Fibroblast of skin of abdomen (primary cell): ENCODE results near the gene ESAM.
"Not testable (repeated sequence)": the region's sequence is repeated elsewhere in the genome, so short reads cannot be mapped to it uniquely, and the experiment has no call there.

Experiments
- DNase-seq: peaks from one replicate; pipeline ENCODE4 v3.0.0-alpha.2; 2013

ESAM gene

GRCh38 chr11:124770959-124771358 lies 8.9 kb upstream of the ESAM start:
- DNase-seq = not testable (repeated sequence)

DNA sequence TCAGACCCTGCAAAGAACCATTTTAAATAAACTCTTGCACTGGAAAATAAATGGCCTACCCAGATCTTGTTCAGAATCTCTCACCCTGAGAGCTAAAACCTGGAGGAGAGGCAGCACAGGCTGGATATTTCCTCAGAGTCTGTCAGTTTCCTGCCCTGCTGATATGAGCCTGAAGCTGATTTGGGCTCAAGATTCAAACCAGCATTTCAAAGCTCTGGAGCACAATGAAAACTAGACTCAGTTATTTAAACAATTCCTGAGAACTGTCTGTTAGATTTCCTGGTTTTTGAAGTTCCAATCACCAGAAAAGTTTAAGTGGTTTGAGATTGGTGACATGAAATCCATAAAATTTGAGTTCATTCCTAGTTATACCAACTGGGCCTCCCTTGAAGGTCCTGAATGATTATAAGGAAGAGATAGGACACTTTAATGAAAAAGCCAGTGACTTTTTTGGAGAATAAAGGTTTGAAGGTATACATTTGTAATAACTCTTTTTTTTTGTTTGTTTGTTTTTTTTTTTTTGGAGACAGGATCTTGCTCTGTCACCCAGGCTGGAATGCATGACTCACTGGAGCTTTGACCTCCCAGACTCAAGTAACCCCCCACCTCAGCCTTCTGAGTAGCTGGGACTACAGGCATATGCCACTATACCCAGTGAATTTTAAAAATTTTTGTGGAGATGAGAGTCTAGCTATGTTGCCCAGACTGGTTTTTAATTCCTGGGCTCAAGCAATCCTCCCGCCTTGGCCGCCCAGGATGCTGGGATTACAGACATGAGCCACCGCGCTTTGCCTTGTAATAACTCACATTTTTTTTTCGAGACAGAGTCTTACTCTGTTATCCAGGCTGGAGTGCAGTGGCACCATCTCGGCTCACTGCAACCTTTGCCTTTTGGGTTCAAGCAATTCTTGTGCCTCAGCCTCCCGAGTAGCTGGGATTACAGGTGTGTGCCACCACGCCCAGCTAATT lies 8.0 kb upstream of the ESAM start:
- DNase-seq = peak; percentile 44

DNA sequence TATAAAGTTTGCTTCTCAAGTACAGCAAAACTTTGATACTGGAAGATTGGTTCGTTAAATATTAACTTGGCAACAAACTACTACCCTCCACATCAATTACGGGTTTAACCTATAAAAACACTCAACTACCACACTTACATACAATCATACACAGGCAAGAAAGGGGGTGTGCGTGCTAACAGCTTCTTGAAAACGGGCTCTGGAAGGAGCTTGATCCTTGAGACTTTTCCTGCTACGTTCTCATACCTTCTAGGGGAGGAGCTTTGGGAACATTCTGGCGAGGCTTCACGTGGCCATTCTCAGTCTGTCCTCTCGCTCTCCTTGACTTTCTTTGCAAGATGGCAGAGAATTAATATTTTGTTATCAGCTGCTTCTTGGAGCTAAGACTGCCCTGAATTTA lies 6.8 kb upstream of the ESAM start:
- DNase-seq = no peak

DNA sequence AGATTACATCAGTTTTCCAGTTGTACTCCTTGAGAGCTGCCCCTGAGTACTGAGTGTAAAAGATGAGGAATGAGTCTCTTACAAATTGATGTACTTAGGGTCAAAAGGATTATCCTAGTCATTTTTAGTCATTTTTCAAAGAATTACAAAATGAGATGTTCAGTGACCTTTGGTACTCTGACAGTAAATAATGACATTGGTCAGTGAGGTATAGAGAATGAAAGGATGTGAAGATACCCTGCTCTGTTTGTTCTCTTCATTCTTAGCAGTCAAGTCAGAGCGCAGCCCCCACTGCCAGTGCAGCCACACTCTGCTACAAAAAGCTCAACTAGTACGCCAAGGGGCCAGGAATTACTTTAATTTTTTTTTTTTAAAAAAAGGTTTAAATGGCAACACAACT lies 4.1 kb upstream of the ESAM start:
- DNase-seq = no peak

GRCh38 chr11:124763156-124763947 lies 1.3 kb upstream of the ESAM start:
- peak; percentile 50 for DNase-seq

GRCh38 chr11:124762624-124763155 lies 600 bp upstream of the ESAM start:
- DNase-seq = no peak

- no peak for DNase-seq
These were observed 587 bp downstream of the ESAM start for GRCh38 chr11:124761301-124762104.

DNA sequence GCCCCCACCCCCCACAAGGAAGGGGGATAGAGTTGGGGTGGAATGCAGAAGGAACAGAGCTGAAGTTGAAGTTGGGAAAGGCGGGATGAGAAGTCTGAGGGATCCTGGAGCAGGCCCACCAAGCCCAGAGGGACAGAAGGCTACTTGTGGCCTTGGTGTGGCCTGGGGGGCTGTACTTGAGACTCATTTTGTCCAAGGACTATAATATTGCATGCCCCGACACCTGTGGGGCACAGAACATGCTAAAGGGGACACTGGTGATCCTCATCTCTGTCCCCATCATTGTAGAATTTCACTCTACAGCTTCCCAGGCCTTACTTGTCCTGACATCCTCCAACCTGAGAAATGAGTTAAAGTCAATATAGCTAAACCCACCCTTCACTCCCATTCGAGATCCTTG lies 1.3 kb downstream of the ESAM start:
- DNase-seq = no peak

DNA sequence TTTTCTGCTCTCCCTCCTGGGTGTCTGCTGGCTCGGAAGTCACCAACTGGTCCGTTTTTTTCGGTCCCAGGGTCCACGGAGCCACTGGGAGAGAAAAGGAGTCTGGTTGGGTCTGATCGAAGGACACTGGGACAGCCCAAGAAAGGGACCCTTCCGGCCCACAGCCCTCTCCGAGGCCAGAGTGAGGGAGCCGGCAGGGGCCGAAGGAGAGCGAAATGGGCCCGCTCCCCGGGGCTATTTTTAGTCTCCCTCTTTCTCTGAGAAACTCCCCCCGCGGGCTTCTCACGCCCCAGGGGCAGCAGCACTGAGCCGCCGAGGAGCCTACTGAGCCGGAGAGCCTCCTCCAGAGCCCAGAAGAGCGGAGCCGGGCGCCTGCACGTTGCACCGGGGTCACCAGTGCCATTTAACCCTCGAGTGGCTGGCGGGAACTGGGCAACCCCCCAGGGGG lies 1.9 kb downstream of the ESAM start:
- no peak for DNase-seq

- no peak for DNase-seq
These were observed 2.6 kb downstream of the ESAM start for GRCh38 chr11:124759266-124760204.

GRCh38 chr11:124758355-124759265 lies 3.5 kb downstream of the ESAM start:
- peak; percentile 48 for DNase-seq

DNA sequence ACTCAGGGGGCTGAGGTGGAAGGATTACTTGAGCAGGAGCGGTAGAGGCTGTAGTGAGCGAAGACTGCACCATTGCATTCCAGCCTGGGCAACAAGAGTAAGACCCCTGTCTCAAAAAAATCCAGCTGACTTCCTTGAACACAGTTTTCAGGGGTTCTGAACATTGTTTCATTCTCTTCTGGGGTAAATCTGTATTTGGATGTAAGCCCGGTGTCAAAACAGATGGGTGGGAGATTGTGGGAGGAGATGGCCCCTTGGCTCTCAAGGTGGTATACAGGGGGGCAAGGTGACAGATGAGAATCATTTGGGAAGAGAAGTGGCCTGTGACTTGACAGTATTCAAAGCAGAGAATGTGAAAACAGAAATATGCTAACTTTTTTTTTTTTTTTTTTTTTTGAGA lies 4.8 kb downstream of the ESAM start:
- DNase-seq = no peak

- no peak for DNase-seq
These were observed 5.3 kb downstream of the ESAM start for GRCh38 chr11:124756753-124757227.

DNA sequence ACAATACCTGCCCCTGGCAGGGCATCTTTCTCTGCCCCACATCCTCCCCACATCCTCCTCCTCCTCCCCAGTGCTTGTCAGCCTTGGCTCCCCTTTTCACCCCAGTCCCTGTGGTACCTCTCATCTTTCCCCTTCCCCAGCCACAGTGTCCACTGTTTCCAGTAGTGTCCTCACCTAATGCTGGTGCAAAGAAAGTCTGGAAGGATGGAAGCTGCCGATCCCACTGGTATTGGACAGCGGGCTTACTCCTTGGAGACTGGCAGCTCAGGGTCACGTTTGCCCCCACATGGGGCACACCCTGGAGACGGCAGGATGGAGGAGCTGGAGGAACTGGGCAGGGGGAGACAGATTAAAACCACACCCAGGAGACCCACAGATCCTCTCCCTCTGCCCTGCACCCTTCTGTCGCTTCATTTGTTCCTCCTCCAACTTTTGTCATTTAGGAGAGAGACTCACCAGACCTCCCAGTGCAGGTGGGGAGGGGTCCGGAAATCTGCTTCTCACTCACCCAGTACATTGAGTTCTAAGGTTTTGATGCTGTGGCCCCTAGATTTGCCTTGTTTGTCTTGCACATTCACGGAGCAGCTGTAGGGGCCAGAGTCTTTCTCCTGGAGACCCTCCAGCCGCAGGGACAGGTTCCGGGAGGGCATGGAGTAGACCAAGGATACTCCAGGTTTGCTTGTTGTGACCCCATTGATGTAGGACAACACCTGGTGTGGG lies 5.9 kb downstream of the ESAM start:
- DNase-seq = no peak

- no peak for DNase-seq
These were observed 7.4 kb downstream of the ESAM start for GRCh38 chr11:124754710-124755109.

DNA sequence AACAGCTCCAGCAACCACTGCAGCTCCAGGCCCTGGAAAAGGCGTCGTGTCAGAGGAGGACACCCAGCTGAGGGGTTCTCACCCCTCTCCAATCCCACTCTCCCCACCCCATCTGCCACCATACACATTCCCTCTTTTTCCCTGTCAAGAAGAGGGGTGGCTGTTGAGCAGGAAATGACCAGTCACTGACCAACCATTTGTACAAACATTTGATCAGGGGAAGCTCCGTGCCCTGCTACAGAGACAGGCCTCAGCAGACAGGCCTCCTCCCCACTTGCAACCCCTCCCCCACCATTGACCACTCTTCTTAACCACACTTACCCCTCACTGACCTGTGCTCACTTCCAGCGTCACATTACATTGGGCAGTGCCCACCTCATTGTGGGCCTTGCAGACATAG lies 7.8 kb downstream of the ESAM start:
- no peak for DNase-seq

- DNase-seq = no peak
These were observed 8.5 kb downstream of the ESAM start for GRCh38 chr11:124753624-124754023.

- no peak for DNase-seq
These were observed 8.9 kb downstream of the ESAM start for GRCh38 chr11:124753205-124753604.

DNA sequence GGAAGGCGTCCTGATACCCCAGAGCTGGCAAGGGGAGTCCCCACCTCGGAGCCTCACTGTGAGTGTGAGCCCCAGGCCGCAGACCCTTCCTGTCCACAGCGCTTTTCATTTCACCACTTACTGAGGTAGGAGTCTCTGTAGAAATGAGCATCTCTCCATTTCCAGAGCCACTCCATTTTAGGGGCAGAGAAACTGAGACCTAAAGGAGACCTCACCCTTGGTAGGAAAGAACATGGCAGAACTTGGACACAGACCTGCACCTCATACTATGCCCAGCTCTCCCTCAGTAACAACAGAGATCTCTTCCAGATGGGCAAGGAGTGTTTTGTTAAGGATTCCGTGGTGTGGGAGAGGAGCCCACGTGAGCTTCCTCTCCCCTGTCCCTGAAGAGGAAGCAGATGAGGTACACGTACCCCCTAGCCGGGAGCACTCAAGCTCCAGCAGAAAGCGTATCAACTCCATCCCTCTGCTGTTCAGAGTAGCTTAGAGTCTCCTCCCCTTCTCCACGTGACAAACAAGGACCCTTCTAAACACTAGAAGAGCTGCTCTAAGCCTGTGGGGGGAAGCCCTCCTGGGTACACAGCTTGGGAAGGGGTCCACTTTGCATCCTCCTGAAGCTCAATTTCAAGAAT lies 9.5 kb downstream of the ESAM start:
- no peak for DNase-seq
